Stimulated activated CD8-positive, alpha-beta memory T cell treated with anti-CD3 and anti-CD28 coated beads, Interleukin-4, amount 100 ng/mL, for 24 hours (primary cell): ENCODE measurements around the gene GFPT2.

ENCODE experiments used
- DNase-seq: peaks from one replicate; pipeline ENCODE4 v3.0.0-alpha.2; 2020; ENCODE audit warnings: low read depth

GFPT2 gene

DNA sequence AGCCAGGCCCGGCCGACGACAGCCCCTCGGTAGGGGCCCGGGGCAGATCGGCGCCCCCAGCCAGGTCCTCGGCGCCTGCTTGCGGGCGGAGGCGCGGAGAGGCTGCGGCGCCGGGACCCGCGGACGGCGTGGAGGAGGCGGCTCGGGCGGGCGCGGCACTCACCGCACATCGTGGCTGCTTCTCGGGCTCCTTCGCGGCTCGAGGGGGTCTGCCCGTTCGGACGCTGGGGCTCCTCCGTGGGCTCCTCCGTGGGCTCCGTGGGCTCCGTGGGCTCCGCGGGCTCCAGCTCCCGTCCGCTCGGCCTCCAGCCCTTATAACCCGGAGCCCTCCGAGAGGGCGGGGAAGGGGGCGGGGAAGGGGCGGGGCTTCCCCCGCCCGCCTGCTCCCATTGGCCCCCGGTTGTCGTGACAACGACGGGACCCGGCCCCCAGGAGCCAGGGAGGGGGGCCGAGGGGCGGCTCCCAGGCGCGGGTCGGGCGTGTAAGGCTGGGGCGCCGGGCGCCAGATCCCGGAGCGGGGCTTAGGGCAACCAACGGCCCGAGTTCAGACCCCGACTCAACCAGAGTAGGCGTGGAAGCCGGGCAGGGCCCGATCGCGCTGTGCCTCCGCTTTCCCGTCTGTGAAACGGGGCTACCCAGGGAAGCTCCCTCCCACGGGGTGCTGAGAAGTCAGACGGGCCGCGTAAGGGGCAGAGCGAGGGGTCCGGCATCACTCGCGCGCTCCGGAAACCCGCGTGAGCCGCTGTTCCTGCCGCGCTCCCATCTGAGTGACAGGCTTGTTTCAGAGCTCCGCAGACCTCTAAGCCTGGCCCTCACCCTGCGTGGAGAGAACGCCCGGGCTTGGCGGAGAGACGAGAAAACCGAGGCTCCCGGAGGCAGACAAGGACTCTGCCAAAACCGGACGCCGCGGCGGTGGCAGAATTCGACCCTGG is at the start of gene GFPT2:
Gene GFPT2, minus strand, starts transcription at position 289 of the 932 bp plus-strand sequence. Its CDS starts 119 bp downstream, at position 170.
- DNase-seq, result peak; percentile 68

DNA sequence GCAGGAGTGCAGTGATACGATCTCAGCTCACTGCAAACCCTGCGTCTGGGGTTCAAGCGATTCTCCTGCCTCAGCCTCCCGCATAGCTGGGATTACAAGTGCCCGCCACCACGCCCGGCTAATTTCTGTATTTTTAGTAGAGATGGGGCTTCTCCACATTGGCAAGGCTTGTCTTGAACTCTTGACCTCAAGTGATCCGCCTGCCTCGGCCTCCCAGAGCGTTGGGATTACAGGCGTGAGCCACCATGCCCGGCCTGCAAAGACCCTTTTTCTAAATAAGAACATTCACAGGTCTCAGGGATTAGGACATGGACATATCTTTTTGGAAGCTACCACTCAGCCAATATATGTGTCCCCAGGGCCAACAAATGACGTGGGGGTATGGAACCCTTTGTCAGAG is 49.6 kb upstream of the GFPT2 start:
- DNase-seq, result no peak

DNA sequence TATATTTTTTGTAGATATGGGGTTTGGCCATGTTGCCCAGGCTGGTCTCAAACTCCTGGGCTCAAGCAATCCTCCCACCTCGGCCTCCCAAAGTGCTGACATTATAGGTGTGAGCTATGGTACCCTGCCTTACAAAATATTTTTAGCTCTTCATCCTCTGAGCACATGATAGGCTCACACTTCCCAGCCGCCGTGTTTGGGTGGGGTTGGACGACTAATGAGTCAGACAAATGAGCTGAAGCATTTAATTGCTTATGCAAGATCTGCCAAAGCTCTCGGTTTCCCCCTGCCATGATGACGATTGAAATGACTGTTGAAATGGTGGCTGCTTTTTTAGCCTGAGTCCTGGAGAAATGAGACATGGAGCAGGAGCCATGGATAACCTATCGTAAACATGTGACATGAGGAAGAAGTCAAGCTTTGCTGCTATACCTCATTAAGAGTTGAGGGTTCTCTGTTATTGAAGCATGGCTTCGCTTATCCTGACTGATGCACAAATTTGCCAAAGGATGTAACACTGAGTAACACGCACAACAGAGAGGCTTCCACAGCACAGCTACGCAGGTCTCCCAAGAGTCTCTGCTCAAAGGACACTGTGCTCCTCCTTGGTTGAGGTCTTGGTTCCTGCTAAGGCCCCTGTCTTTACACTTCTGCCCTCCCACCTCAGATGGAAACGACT is 48.2 kb upstream of the GFPT2 start:
- DNase-seq, result no peak

DNA sequence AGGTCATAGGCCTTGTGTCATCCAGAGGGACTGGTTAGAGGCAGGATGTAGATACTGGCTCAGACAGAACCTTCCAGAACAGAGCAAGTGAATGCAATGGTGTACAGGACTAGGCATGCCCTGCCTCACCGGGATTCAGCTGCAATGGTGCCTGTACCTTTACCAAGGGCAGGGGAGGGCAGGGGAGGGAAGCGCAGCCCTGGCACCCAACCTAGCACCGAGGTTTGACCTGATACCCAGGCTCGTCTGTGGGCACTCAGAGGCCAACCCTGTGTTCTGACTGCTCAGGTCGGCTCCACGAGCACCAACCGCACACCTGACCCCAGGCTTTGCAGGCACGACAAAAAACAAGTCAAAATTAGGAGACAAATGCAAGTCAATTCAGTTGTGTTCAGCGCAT is 47.3 kb upstream of the GFPT2 start:
- DNase-seq, result no peak

DNA sequence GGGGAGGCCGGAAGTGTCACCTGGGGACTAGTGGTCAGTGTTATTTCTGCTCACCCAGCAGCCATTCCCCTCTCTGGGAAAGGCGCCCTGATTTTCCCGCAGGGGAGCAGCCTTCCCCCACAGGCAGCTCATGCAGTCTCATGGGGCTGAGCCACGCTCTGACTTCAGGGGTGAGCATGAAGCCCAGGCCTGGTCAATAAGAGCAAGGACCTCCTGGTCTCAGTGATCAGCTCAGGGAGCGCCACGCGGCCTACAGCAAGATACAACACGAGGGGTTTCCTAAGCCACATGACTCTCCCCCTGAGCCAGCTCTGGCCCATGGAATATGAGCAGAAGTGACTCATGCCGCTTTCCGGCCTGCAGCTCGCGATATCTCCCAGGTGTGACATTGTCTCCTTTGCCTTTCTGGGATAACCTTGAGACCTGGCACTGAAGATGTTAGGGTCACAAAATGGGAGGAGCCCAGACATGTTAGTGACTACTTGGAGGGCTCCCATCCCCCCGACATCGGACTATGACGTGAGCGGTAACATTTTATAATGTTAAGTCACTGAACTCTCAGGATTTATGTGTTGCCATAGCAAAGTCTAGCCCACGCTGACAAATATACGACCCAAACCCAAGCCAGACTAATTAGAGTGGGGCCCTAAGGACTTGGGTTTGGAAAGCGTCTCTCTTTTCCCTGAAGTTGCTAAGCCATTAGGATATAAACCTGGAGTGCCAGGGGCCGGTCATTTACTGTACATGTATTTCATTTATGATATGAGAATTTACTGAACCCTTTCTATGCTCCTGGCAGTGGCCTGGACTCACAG is 46.5 kb upstream of the GFPT2 start:
- DNase-seq, result no peak

DNA sequence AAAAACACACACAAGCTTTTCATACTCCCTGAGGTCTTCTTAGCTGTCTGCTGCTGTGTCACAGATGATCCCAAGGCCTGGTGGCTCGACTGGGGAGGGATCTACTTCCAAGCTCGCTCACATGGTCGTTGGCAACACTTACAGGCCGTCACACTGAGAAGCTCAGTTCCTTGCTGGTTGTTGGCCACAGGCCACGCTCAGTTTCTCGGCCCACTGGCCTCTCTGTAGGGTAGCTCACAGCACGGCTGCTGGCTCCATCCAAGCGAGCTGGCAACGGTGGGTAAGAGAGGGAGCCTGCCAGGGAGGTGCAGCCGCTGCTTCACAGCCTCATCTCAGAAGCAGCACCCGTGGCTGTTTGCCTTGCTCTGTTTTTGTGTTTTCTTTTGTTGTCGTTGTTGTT is 43.8 kb upstream of the GFPT2 start:
- no peak for DNase-seq

DNA sequence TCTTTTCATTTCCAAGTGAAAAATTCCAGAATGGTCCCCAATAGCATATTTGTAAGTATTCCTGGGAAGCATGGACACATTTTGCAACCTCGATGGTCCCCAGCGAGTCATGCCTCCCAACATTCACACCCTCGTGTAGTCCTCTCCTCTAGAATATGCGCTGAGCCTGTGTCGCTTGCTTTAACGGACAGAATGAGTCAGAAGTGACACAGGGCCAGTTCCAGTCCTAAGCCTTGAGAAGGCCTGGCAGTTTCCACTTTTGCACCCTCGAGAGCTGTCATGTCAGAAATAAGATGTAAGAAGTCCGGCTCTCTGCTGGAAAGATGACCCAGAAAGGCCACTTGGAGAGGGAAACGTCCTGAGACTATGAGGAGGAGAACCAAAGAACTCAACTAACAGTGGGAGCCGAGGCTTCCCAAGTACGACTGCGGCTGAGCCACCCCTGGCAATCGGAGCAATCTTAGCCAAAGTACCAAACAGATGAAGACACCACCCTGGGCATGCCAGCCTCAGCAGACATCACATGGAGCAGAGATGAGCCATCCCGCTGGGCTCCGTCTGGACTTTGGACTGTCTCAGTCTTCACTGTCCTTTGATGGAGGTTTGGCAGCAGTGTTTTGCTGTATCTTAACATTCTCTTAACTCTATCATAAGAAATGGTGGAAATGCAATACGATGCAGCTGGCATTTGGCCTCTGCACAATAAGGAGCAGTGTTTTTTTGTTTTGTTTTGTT is 42.6 kb upstream of the GFPT2 start:
- DNase-seq, result no peak

DNA sequence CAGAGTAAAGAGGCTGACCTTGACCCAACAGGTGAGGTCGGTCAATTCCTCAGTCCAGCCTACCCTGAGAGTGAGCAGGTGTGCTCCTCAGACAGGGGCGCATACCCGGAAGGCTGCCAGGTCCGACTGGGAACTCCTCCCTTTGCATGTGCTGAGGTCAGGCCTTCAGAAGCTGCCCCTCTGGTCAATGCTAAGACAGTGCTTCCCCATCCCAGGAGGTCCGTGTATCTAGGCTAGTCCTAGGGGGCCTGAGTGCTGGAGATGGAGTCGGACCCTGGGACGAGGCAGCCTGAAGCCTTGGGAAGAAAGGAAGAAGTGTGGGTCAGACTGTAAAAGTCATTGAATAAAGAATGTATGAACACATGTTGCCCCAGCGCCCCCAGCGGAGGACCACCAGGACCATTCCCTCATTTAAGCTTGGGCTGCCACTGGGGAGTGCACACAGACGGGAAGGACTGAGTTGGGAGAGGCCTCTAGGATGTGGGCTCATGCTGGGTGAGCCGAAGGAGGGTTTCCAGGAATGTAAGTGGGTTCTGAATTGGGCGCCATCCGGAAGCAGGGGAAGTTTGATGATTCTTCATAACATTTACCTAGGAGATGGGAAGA is 41.0 kb upstream of the GFPT2 start:
- no peak for DNase-seq

DNA sequence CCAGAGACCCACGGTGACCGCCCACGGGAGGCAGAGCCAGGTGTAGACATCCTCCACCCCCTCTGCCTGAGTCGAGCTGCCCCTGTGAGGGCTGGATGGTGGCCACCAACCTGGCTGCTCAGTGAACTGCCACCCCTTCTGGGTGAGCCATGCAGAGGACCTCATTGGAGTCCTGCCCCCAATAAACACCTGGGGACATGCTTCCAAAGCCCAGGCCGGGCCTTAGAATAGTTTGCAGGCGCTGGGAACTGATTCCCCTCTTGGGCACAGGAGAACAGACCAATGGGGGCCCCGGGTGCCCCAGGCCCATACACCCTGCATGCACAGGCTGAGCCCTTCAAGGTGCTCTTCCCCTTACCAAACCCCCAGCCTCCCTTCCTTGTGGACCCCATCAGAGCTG is 38.1 kb upstream of the GFPT2 start:
- DNase-seq, result no peak

DNA sequence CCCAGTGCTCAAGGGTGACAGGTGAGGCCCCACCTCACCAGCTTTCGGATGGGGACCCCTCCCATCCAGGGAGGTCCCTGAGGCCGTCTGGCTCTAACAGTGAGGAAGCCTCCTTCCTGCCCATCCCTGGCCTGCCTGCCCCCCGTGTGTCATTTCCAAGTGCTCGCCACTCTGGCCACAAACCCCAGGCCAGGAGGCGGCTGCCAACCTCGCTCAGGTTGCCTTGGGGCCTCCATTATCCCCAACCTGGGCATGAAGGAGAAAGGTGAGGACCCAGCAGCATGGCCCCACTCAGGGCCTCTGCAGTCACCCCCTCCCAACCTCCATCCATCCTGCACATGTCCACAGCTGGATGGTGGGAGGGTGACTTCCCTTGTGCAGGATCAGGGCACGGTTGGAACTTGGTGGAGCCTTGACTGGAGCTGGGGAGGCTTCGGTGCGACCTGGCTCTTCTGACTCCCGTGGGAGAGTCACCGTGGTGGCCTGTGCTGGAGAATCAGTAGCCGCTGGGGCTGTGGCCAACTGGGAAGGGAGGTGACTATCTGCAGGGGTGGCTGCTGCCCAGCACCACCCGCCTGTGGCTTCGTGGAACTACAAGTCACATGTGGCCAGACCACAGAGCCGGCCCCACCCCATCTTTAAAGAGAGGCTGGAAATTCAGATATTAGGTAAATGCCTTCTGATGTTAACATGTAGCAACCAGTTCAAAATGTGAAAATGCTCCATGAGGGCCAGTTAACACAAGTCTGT is 37.5 kb upstream of the GFPT2 start:
- DNase-seq, result no peak

DNA sequence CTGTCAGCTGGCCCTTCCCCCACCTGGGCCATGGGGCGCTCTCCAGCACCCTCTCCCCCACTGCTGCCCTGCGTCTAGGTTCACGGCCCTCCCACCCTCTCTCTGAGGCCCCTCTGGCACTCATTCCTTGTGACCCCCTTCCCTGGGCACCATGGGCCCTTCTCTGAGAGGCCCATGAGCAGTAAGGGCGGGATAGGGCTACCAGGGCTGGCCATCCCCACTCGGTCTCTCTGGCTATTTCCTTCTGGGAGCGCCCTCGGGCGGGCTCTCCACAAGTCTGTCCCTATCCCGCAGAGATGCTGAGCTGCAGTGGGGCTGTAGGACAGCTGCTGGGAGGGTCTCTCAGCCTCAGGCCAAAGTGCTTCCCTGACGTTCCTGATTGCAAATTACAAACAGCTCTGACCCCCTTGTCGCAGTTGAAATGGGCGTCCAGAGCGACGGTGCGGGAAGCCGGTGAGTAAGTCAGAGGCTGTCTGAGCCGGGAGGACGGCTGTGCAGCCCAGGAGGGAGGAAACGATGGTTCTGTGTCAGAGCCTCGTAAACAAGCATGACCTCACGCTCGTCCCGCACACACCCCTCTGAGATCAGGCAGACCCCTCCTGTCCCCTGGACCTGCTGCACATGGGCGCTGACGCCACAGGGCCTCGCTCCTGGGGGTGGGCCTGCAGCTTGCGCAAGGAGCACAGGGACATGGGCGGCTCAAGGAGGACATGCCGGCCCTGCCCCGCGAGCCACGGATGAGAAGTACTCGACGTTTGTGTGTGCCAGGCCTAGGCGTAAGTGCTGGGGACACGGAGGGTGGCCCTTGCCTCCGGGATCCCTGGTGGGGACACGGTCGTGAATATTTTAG is 36.3 kb upstream of the GFPT2 start:
- DNase-seq, result no peak

DNA sequence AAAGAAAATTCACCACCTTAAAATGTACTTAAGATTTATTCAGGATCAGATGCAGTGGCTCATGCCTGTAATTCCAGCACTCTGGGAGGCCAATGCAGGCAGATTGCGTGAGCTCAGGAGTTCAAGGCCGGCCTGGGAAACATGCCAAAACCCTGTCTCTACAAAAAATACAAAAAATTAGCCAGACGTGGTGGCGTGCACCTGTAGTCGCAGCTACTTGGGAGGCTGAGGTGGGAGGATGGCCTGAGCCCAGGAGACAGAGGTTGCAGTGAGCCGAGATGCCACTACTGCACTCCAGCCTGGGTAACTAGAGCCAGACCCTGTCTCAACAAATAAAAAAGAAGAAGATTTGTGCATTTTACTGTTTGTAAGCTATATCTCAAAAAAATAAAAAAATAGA is 34.7 kb upstream of the GFPT2 start:
- DNase-seq, result no peak

DNA sequence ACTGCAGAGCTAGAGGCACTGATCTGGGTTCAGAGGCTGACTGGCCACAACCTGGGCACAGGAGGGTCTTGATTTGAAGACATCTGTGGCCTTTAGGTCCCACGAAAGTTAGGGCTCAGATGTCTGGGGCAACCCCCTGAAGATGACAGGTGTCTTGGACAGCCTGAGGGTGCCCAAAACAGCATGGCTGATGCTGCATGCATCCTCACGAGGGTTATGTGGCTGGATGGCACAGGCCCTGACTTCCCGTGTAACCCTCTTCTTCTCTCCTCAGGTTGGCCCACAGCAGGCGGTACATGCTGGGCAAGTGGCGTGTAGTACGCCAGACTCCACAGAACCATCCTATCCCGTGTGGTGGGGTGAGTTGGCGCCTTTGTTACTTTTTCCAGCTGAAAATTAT is 29.8 kb upstream of the GFPT2 start:
- DNase-seq, result no peak

DNA sequence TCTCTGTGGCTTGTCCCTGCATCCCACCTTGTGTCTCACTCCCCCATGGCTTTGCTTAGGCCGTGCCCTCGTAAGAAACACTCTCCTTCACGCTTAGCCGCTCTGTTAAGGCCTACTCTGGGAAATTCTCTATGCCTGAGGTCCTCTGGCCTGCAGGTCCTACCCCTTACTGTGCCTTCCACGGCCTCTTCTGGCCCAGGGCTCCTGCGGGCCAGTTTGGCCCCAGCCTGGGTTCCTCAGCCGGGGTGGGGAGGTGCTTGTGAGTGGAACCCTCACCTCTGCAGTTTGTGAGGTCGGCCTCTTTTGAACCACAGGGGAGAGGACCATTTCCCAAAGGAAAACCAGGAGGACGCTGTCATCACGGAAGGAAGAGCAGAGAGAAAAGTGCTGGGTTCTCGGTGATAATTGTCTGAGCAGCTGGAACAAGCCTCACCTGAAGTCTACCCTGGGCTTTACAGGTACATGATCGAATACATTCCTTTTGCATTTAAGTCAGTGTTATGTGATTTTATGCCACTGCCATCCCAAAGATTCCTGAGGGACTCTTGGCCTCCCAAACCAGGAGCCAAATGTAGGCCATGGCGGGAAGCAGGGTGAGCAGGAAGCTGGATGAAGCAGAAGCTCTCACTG is 28.8 kb upstream of the GFPT2 start:
- no peak for DNase-seq

DNA sequence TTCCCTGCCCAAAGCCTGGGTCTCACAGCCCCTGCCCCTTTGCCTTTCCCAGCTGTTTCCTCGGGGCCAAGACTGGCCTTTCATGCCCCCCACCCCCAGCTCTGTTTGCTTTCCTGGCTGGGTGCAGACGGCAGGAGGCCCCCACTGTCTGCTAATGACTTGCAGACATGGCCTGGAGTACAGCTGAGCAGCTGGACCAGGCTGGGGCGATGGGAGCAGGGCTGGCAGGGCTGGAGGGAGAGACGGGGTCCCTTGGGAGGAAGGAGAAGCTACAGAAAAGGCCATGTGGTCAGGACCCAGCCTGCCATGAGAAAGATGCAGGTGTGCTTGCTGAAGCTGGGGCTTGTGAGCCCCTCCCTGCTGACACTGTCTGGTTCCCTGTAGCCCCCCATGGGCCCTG is 28.3 kb upstream of the GFPT2 start:
- no peak for DNase-seq

DNA sequence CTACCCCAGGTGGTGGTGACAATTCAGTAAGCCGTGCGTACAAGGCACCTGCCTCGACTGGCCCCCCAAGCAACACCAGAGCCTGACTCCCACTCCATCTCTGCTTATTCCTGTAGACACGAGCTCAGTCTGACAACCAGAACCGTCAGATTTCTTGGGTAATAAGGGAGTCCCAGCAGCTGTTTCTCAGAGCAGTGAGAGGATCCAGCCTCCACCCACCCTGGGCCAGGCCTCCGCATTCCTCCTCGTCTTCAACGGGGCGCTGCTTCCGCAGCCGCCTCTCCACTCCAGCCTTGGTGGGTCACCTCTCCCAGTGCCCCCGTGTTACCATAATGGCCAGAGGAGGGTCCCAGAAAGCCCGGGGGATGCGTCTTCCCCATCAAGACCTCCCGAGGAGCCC is 27.7 kb upstream of the GFPT2 start:
- DNase-seq, result no peak

DNA sequence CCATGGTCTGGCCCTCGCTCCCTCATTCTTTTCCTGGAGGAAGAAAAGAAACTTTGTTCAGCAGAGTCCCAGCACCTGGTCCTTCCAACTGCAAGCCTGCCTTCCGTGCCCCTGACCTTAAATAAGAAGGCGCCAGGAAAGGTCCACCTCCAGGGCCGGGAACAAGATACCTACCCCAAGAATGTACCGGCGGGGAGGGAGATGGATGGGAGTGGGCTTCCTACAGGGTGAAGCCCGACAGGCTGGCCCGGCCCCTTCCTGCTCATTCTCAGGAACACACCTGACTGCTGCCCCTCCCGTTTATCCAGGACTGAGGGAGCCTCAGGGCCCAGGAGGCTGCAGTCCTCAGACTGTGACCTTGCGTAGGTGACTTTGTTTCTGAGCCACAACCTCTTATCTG is 27.3 kb upstream of the GFPT2 start:
- DNase-seq, result no peak

DNA sequence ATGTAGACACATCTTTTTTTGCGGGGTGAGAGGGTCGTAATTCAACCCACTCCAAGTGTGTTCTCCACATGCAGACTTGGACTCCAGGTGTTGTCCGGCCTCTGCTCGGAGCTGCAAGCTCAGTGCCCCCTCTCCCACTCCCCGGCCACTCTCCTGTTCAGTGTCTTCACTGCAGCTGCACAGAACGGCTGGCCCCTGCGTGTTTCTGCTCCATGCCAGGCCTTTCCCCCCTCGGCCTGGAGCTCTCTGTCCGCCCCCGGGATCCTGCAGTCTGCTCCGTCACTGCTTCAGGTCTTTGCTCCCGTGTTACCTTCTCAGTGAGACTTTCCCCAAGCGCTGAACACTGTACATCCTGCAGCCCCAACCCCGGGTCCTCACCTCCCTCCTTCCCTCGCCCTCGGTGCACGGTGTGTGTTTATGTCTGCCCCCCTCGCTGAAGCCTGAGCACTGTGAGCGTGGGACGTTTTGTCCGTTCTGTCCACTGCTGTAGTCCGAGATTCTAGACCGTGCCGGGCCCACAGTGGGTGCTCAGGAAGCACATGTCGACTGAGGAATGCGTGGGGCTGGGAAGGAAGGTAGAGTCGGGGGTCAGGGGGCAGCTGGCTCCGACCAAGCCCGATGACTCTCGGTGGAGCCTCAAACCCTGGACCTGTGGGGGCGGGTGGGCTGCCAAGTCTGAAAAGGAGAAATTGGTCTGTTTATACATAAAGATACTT is 26.4 kb upstream of the GFPT2 start:
- DNase-seq, result no peak
